IMR-90 (cell line): ENCODE data around the gene CEP43. TPM values are rescaled to one million over a fixed set of nuclear protein-coding genes. Genes with fewer than 3 reads are reported as not detected.
"Not testable (repeated sequence)": the region's sequence is repeated elsewhere in the genome, so short reads cannot be mapped to it uniquely, and the experiment has no call there.

Experiments
- ATAC-seq: fragments of 200-7000 bp; cut with Tn5 transposase; 2 replicates; pipeline ENCODE4 v1.9.1; 2020; ENCODE audit warnings: low read depth, mild to moderate bottlenecking, moderate library complexity
- BruUV-seq: library from RNA; stranded (reverse); fragments of 400-500 nt; replicated peaks from 2 replicates; lab custom pipeline; 2021; lab: Mats Ljungman, UMichigan
- CTCF ChIA-PET: fragments of 300-600 bp; formaldehyde crosslinking; extraction: SDS; loops from one replicate; lab custom pipeline; 2021; ENCODE audit warnings: antibody characterized with exemption; lab: Yijun Ruan, JAX
- POLR2A ChIA-PET: fragments of 300-600 bp; sonication (Branson Sonifier 250); formaldehyde crosslinking; loops from one replicate; lab custom pipeline; 2022; ENCODE audit warnings: antibody characterized with exemption; ENCODE audit not compliant: unreplicated experiment; lab: Charles Lee
- DNase-seq: peaks from one replicate; pipeline ENCODE4 v3.0.0; 2013
- H2AFZ ChIP-seq: replicated peaks from 2 replicates; pipeline ENCODE3; 2013; ENCODE audit warnings: low read length, mild to moderate bottlenecking; ENCODE audit not compliant: poor library complexity
- H2AK5ac ChIP-seq: 2 replicates; pipeline ENCODE4 v1.6.1; 2013; ENCODE audit warnings: low read depth, low read length, inconsistent platforms
- H2AK9ac ChIP-seq: replicated peaks from 2 replicates; pipeline ENCODE3; 2013; ENCODE audit warnings: mild to moderate bottlenecking, low read depth, low read length, moderate library complexity; ENCODE audit not compliant: poor library complexity
- H2BK120ac ChIP-seq: 2 replicates; pipeline ENCODE4 v1.6.1; 2013; ENCODE audit warnings: low read depth, low read length, inconsistent platforms
- H2BK15ac ChIP-seq: 3 replicates; pipeline ENCODE4 v1.6.1; 2013; ENCODE audit warnings: low read depth, low read length, inconsistent platforms
- H2BK20ac ChIP-seq: 2 replicates; pipeline ENCODE4 v1.6.1; 2013; ENCODE audit warnings: low read depth, mild to moderate bottlenecking, inconsistent platforms, low read length, moderate library complexity
- H2BK5ac ChIP-seq: 2 replicates; pipeline ENCODE4 v1.6.1; 2013; ENCODE audit warnings: mild to moderate bottlenecking, low read depth, low read length, inconsistent platforms; ENCODE audit not compliant: poor library complexity, severe bottlenecking
- H3K14ac ChIP-seq: replicated peaks from 2 replicates; pipeline ENCODE4 v1.6.1; 2013; ENCODE audit warnings: low read depth, low read length, inconsistent platforms
- H3K18ac ChIP-seq: 2 replicates; pipeline ENCODE4 v1.6.1; 2013; ENCODE audit warnings: low read depth, low read length, control low read depth
- H3K23ac ChIP-seq: 2 replicates; pipeline ENCODE4 v1.6.1; 2013; ENCODE audit warnings: low read depth, low read length, inconsistent platforms
- H3K27ac ChIP-seq: 2 replicates; pipeline ENCODE4 v1.5.1; 2013; ENCODE audit warnings: mild to moderate bottlenecking, control low read depth, low read length; ENCODE audit not compliant: insufficient read depth
- H3K27me3 ChIP-seq: 2 replicates; pipeline ENCODE4 v1.6.1; 2013; ENCODE audit warnings: low read length; ENCODE audit not compliant: control insufficient read depth, insufficient read depth
- H3K36me3 ChIP-seq: 2 replicates; pipeline ENCODE4 v1.6.1; 2013; ENCODE audit warnings: low read length, mixed read lengths; ENCODE audit not compliant: control insufficient read depth, insufficient read depth
- H3K4ac ChIP-seq: 2 replicates; pipeline ENCODE4 v1.6.1; 2013; ENCODE audit warnings: low read depth, low read length, inconsistent platforms
- H3K4me1 ChIP-seq: 2 replicates; pipeline ENCODE4 v1.6.1; 2013; ENCODE audit warnings: low read length, mixed read lengths; ENCODE audit not compliant: control insufficient read depth, insufficient read depth
- H3K4me2 ChIP-seq: 2 replicates; pipeline ENCODE4 v1.6.1; 2013; ENCODE audit warnings: low read depth, mild to moderate bottlenecking, control low read depth, low read length, moderate library complexity
- H3K4me3 ChIP-seq: 2 replicates; pipeline ENCODE4 v1.5.1; 2013; ENCODE audit warnings: low read depth, mild to moderate bottlenecking, control low read depth, low read length, moderate library complexity; ENCODE audit not compliant: insufficient read depth
- H3K56ac ChIP-seq: 2 replicates; pipeline ENCODE4 v1.6.1; 2013; ENCODE audit warnings: low read length, inconsistent platforms; ENCODE audit not compliant: insufficient read depth; ENCODE audit errors: extremely low read depth
- H3K79me1 ChIP-seq, 2 experiments: 2 replicates each; pipeline ENCODE4 v1.6.1; 2013; ENCODE audit warnings: low read length in 2 of 2, inconsistent platforms in 1 of 2, low read depth in 1 of 2
- H3K9ac ChIP-seq: 2 replicates; pipeline ENCODE4 v1.6.1; 2013; ENCODE audit warnings: low read depth, low read length, control low read depth
- H3K9me1 ChIP-seq: 2 replicates; pipeline ENCODE4 v1.6.1; 2013; ENCODE audit warnings: low read length, inconsistent platforms; ENCODE audit not compliant: insufficient read depth
- H3K9me3 ChIP-seq: 2 replicates; pipeline ENCODE4 v1.6.1; 2013; ENCODE audit warnings: low read length; ENCODE audit not compliant: control insufficient read depth, insufficient read depth
- H4K20me1 ChIP-seq: 2 replicates; pipeline ENCODE4 v1.6.1; 2013; ENCODE audit warnings: low read length, inconsistent platforms; ENCODE audit not compliant: insufficient read depth
- H4K5ac ChIP-seq: 2 replicates; pipeline ENCODE4 v1.6.1; 2013; ENCODE audit warnings: mild to moderate bottlenecking, low read depth, low read length, control low read depth
- H4K8ac ChIP-seq, 2 experiments: 2 replicates each; pipeline ENCODE4 v1.6.1; 2013; ENCODE audit warnings: low read depth in 2 of 2, low read length in 2 of 2, control low read depth in 1 of 2, inconsistent platforms in 1 of 2
- H4K91ac ChIP-seq: 2 replicates; pipeline ENCODE4 v1.6.1; 2013; ENCODE audit warnings: low read depth, low read length, inconsistent platforms; ENCODE audit not compliant: insufficient read depth
- CTCF ChIP-seq: conservative IDR thresholded peaks from 2 replicates; pipeline ENCODE4 v1.5.1; 2012; ENCODE audit warnings: mild to moderate bottlenecking, low read depth, low read length, improper control_type of control experiment
- RAD21 ChIP-seq: IDR thresholded peaks from 2 replicates; pipeline ENCODE4 v1.6.1; 2012; ENCODE audit warnings: low read length, improper control_type of control experiment
- SMC3 ChIP-seq: fragments of 150-350 bp; IDR thresholded peaks from 2 replicates; pipeline ENCODE4 v1.6.1; 2016; ENCODE audit warnings: low read depth, mild to moderate bottlenecking, antibody characterized with exemption, low read length, moderate library complexity
- WGBS, 2 experiments: methylation state at CpG; one replicate each; pipeline versions ENCODE4 v1.1.5 to v1.1.7; 2013; ENCODE audit warnings: missing lambda C conversion rate in 2 of 2; ENCODE audit not compliant: insufficient read length in 1 of 2; ENCODE audit errors: extremely low coverage in 2 of 2; 5-methylcytosine and 5-hydroxymethylcytosine counted together
- dilution Hi-C: fragments of 300-500 bp; cut with HindIII; formaldehyde crosslinking; loops from one replicate; pipeline ENCODE4 v1.14.3; 2018; ENCODE audit warnings: low sequenced_read_pairs; ENCODE audit not compliant: unreplicated experiment
- in situ Hi-C: fragments of 300-500 bp; cut with MboI; formaldehyde crosslinking; loops from 3 replicates; pipeline ENCODE4 v1.14.3; 2019; ENCODE audit warnings: low sequenced_read_pairs, inconsistent platforms, mixed read lengths
- intact Hi-C: fragments of 100-400 bp; cut with micrococcal nuclease; formaldehyde crosslinking; loops from 2 replicates; pipeline ENCODE4 v1.10.0; 2022
- polyA plus RNA-seq, 3 experiments: library from polyadenylated mRNA; depleted of rRNA; stranded (reverse); fragments of >200 nt; gene quantifications; 2 replicates each; pipeline ENCODE4 v1.2.3, GENCODE V29; 2012; ENCODE audit warnings: low replicate concordance in 1 of 3
- total RNA-seq: library from RNA; depleted of rRNA; stranded (reverse); fragments of >200 nt; gene quantifications from 2 replicates; pipeline ENCODE4 v1.2.3, GENCODE V29; 2012

The CEP43 gene
- total and polyA plus RNA-seq, 2 of the 4 experiments (the other 2 are of a cell fraction) = 8.6 to 10.7 TPM

GRCh38 chr6:166950892-166951669 lies 48.1 kb upstream of the CEP43 start:
- H3K9me3 ChIP-seq, H2BK20ac ChIP-seq, H4K8ac ChIP-seq, H4K5ac ChIP-seq, H2BK5ac ChIP-seq, H2BK15ac ChIP-seq, ATAC-seq, H3K9me1 ChIP-seq, H4K20me1 ChIP-seq, H3K27me3 ChIP-seq, H3K56ac ChIP-seq, H3K27ac ChIP-seq, H3K18ac ChIP-seq, H3K4ac ChIP-seq, dilution Hi-C loops, H2AK5ac ChIP-seq, H3K79me1 ChIP-seq, BruUV-seq, H4K91ac ChIP-seq, H3K36me3 ChIP-seq, POLR2A ChIA-PET, H2BK120ac ChIP-seq, H3K4me3 ChIP-seq, H3K23ac ChIP-seq, H2AK9ac ChIP-seq, H3K14ac ChIP-seq, H3K4me2 ChIP-seq, H3K9ac ChIP-seq, in situ Hi-C loops, H3K4me1 ChIP-seq: not testable (repeated sequence)
- peak overlapping the region; percentile 12 for H2AFZ ChIP-seq
- peak; percentile 35 for DNase-seq
- CTCF ChIA-PET = interaction anchor here (0.6 to 0.8 kb wide), 2 partner anchors 9 to 1298 kb away, joined by 3 to 4 read pairs; no protein-coding TSS in a partner anchor
- peak; percentile 37; the same call in 1 of the 2 replicates for TF ChIP-seq RAD21
- TF ChIP-seq SMC3 = peak; percentile 23; the same call in 1 of the 2 replicates
- TF ChIP-seq CTCF = peak; percentile 42
- intact Hi-C loops = loop anchor here (1.0 kb wide), 1 partner anchor 165 kb away; no protein-coding TSS in a partner anchor
- WGBS, 2 experiments = 93% methylated on average over 3 of the region's 17 CpGs; no CpG with 5 or more reads in 1 of the 2 experiments
